Measurements from ENCODE around the gene RNF115.
"Not testable (repeated sequence)": the region's sequence is repeated elsewhere in the genome, so short reads cannot be mapped to it uniquely, and the experiment has no call there.

Gene RNF115

GRCh38 chr1:145729196-145729595 is 94.7 kb downstream of the RNF115 start:
- Histone ChIP-seq H2AFZ (ENCODE audit: low read length) (no peak overlapping the region), H4K8ac (ENCODE audit: low read depth, low read length) (no peak overlapping the region), H3K9me3 (replicated peaks in 1 of 2; ENCODE audit: control insufficient read depth in 2 of 2, insufficient read depth in 1 of 2, low read depth in 1 of 2, low read length in 2 of 2) (no peaks in the 10 kb centered on the region), H2BK12ac (ENCODE audit: low read length) (no peak overlapping the region), H2BK15ac (ENCODE audit: low read length) (no peak overlapping the region), H2BK5ac (ENCODE audit: low read length) (no peak overlapping the region), H2BK120ac (ENCODE audit: low read depth, low read length) (no peak overlapping the region), H3K14ac (ENCODE audit: low read length) (no peak overlapping the region), H3K79me1 (ENCODE audit: low read depth, low read length) (no peaks in the 10 kb centered on the region), H3K18ac (ENCODE audit: low read length) (no peak overlapping the region), H3K4ac (ENCODE audit: low read length) (no peak overlapping the region), H3K27ac (replicated peaks; ENCODE audit: low read length) (no peak overlapping the region), H3K4me3 (ENCODE audit: low read length in 2 of 2) (no peak overlapping the region), H3K4me2 (ENCODE audit: insufficient read depth, low read length, poor library complexity, severe bottlenecking) (no peak overlapping the region), H3K23ac (ENCODE audit: low read depth, low read length, poor library complexity) (no peak overlapping the region), H3K4me1 (ENCODE audit: control insufficient read depth in 2 of 2, insufficient read depth in 1 of 2, low read depth in 1 of 2, low read length in 2 of 2) (no peaks in the 10 kb centered on the region), H3K9ac (ENCODE audit: low read depth, low read length, poor library complexity) (no peak overlapping the region), H3K36me3 (replicated peaks in 1 of 2; ENCODE audit: control insufficient read depth in 2 of 2, insufficient read depth in 2 of 2, low read length in 2 of 2) (no peaks in the 10 kb centered on the region), H4K91ac (ENCODE audit: low read depth, low read length, poor library complexity) (no peak overlapping the region), H3K27me3 (ENCODE audit: control insufficient read depth in 3 of 3, insufficient read depth in 3 of 3, low read depth in 1 of 3, low read length in 3 of 3) (no peaks in the 10 kb centered on the region), H2AK5ac (ENCODE audit: low read depth, low read length) (no peak overlapping the region)
- DNase-seq (ENCODE audit: low spot score): no peak
- no CpG with 5 or more reads among the region's 5 CpGs for WGBS, 2 donors (ENCODE audit: extremely low coverage in 2 of 2, insufficient read length in 2 of 2, insufficient replicate concordance in 1 of 2)

- not testable (repeated sequence) for H2AFZ ChIP-seq (ENCODE audit: low read length); H3K23ac ChIP-seq (ENCODE audit: low read depth, low read length, poor library complexity); H3K27ac ChIP-seq (replicated peaks; ENCODE audit: low read length); H2AK5ac ChIP-seq (ENCODE audit: low read depth, low read length); DNase-seq (ENCODE audit: low spot score); H3K14ac ChIP-seq (ENCODE audit: low read length); H2BK12ac ChIP-seq (ENCODE audit: low read length); H3K18ac ChIP-seq (ENCODE audit: low read length); H3K9me3 ChIP-seq (replicated peaks in 1 of 2; ENCODE audit: control insufficient read depth in 2 of 2, insufficient read depth in 1 of 2, low read depth in 1 of 2, low read length in 2 of 2); H3K4me2 ChIP-seq (ENCODE audit: insufficient read depth, low read length, poor library complexity, severe bottlenecking); H3K36me3 ChIP-seq (replicated peaks in 1 of 2; ENCODE audit: control insufficient read depth in 2 of 2, insufficient read depth in 2 of 2, low read length in 2 of 2); H3K9ac ChIP-seq (ENCODE audit: low read depth, low read length, poor library complexity); H3K79me1 ChIP-seq (ENCODE audit: low read depth, low read length); H3K4ac ChIP-seq (ENCODE audit: low read length); H3K4me1 ChIP-seq (ENCODE audit: control insufficient read depth in 2 of 2, insufficient read depth in 1 of 2, low read depth in 1 of 2, low read length in 2 of 2); H2BK5ac ChIP-seq (ENCODE audit: low read length); H2BK120ac ChIP-seq (ENCODE audit: low read depth, low read length); H4K91ac ChIP-seq (ENCODE audit: low read depth, low read length, poor library complexity); H3K27me3 ChIP-seq (ENCODE audit: control insufficient read depth in 3 of 3, insufficient read depth in 3 of 3, low read depth in 1 of 3, low read length in 3 of 3); H3K4me3 ChIP-seq (ENCODE audit: low read length in 2 of 2); H2BK15ac ChIP-seq (ENCODE audit: low read length); H4K8ac ChIP-seq (ENCODE audit: low read depth, low read length)
- no CpG with 5 or more reads among the region's 5 CpGs for WGBS, 2 donors (ENCODE audit: extremely low coverage in 2 of 2, insufficient read length in 2 of 2, insufficient replicate concordance in 1 of 2)
Measured at GRCh38 chr1:145726193-145726592, 97.7 kb downstream of the RNF115 start.

GRCh38 chr1:145720878-145721671 is 102.8 kb downstream of the RNF115 start:
- peak overlapping the region; percentile 84 for H3K18ac ChIP-seq (ENCODE audit: low read length)
- H2BK12ac ChIP-seq (ENCODE audit: low read length): no peak overlapping the region
- peak overlapping the region; percentile 30 for H2BK15ac ChIP-seq (ENCODE audit: low read length)
- no peaks in the 10 kb centered on the region for H3K36me3 ChIP-seq (replicated peaks in 1 of 2; ENCODE audit: control insufficient read depth in 2 of 2, insufficient read depth in 2 of 2, low read length in 2 of 2)
- peak overlapping the region; percentile 66 for H3K9ac ChIP-seq (ENCODE audit: low read depth, low read length, poor library complexity)
- peak overlapping the region; percentile 67 for H3K4me2 ChIP-seq (ENCODE audit: insufficient read depth, low read length, poor library complexity, severe bottlenecking)
- no peaks in the 10 kb centered on the region for H3K9me3 ChIP-seq (replicated peaks in 1 of 2; ENCODE audit: control insufficient read depth in 2 of 2, insufficient read depth in 1 of 2, low read depth in 1 of 2, low read length in 2 of 2)
- H3K27me3 ChIP-seq (ENCODE audit: control insufficient read depth in 3 of 3, insufficient read depth in 3 of 3, low read depth in 1 of 3, low read length in 3 of 3): peaks cover 0 to 16% (median 0%) of the 10 kb centered on the region in 3 experiments
- H3K4me3 ChIP-seq (ENCODE audit: low read length in 2 of 2): peak overlapping the region; percentile 30 to 65
- no peaks in the 10 kb centered on the region for H3K79me1 ChIP-seq (ENCODE audit: low read depth, low read length)
- H2AK5ac ChIP-seq (ENCODE audit: low read depth, low read length): peak overlapping the region; percentile 47
- H3K27ac ChIP-seq (replicated peaks; ENCODE audit: low read length): no peak overlapping the region
- no peak overlapping the region for H4K8ac ChIP-seq (ENCODE audit: low read depth, low read length)
- H3K23ac ChIP-seq (ENCODE audit: low read depth, low read length, poor library complexity): no peak overlapping the region
- H3K14ac ChIP-seq (ENCODE audit: low read length): peak overlapping the region; percentile 78
- no peak overlapping the region for H3K4ac ChIP-seq (ENCODE audit: low read length)
- no peak overlapping the region for H2BK120ac ChIP-seq (ENCODE audit: low read depth, low read length)
- H2AFZ ChIP-seq (ENCODE audit: low read length): peak overlapping the region; percentile 88
- no peak overlapping the region for H4K91ac ChIP-seq (ENCODE audit: low read depth, low read length, poor library complexity)
- peak overlapping the region; percentile 19 for H2BK5ac ChIP-seq (ENCODE audit: low read length)
- no CpG with 5 or more reads among the region's 47 CpGs for WGBS, 2 donors (ENCODE audit: extremely low coverage in 2 of 2, insufficient read length in 2 of 2, insufficient replicate concordance in 1 of 2)
- H3K4me1 ChIP-seq (ENCODE audit: control insufficient read depth in 2 of 2, insufficient read depth in 1 of 2, low read depth in 1 of 2, low read length in 2 of 2): peaks cover 12 to 14% of the 10 kb centered on the region in 2 donors
- peak; percentile 67 for DNase-seq (ENCODE audit: low spot score)

- Histone ChIP-seq H3K9me3 (replicated peaks in 1 of 2; ENCODE audit: control insufficient read depth in 2 of 2, insufficient read depth in 1 of 2, low read depth in 1 of 2, low read length in 2 of 2) (no peaks in the 10 kb centered on the region), H3K79me1 (ENCODE audit: low read depth, low read length) (no peaks in the 10 kb centered on the region), H3K9ac (ENCODE audit: low read depth, low read length, poor library complexity) (peak overlapping the region; percentile 12), H2AK5ac (ENCODE audit: low read depth, low read length) (peak overlapping the region; percentile 47), H3K23ac (ENCODE audit: low read depth, low read length, poor library complexity) (peak overlapping the region; percentile 44), H3K27me3 (ENCODE audit: control insufficient read depth in 3 of 3, insufficient read depth in 3 of 3, low read depth in 1 of 3, low read length in 3 of 3) (peaks cover 0 to 16% (median 0%) of the 10 kb centered on the region in 3 experiments), H2BK15ac (ENCODE audit: low read length) (peak overlapping the region; percentile 30), H3K14ac (ENCODE audit: low read length) (no peak overlapping the region), H2BK12ac (ENCODE audit: low read length) (no peak overlapping the region), H2AFZ (ENCODE audit: low read length) (peak overlapping the region; percentile 88), H4K91ac (ENCODE audit: low read depth, low read length, poor library complexity) (no peak overlapping the region), H2BK120ac (ENCODE audit: low read depth, low read length) (no peak overlapping the region), H3K18ac (ENCODE audit: low read length) (peak overlapping the region; percentile 84), H3K4me1 (ENCODE audit: control insufficient read depth in 2 of 2, insufficient read depth in 1 of 2, low read depth in 1 of 2, low read length in 2 of 2) (peaks cover 14 to 15% of the 10 kb centered on the region in 2 donors), H3K4ac (ENCODE audit: low read length) (no peak overlapping the region), H2BK5ac (ENCODE audit: low read length) (peak overlapping the region; percentile 19), H4K8ac (ENCODE audit: low read depth, low read length) (no peak overlapping the region), H3K27ac (replicated peaks; ENCODE audit: low read length) (no peak overlapping the region), H3K36me3 (replicated peaks in 1 of 2; ENCODE audit: control insufficient read depth in 2 of 2, insufficient read depth in 2 of 2, low read length in 2 of 2) (no peaks in the 10 kb centered on the region), H3K4me2 (ENCODE audit: insufficient read depth, low read length, poor library complexity, severe bottlenecking) (no peak overlapping the region), H3K4me3 (ENCODE audit: low read length in 2 of 2) (no peak overlapping the region)
- DNase-seq (ENCODE audit: low spot score): no peak
- WGBS, 2 donors (ENCODE audit: extremely low coverage in 2 of 2, insufficient read length in 2 of 2, insufficient replicate concordance in 1 of 2): no CpG with 5 or more reads among the region's 5 CpGs
Measured at GRCh38 chr1:145720556-145720877, 103.4 kb downstream of the RNF115 start.

Measured in neuronal stem cell (in vitro differentiated cells).